ENCODE results near the gene P2RY12.
"Not testable (repeated sequence)": the region's sequence is repeated elsewhere in the genome, so short reads cannot be mapped to it uniquely, and the experiment has no call there.

The P2RY12 gene

DNA sequence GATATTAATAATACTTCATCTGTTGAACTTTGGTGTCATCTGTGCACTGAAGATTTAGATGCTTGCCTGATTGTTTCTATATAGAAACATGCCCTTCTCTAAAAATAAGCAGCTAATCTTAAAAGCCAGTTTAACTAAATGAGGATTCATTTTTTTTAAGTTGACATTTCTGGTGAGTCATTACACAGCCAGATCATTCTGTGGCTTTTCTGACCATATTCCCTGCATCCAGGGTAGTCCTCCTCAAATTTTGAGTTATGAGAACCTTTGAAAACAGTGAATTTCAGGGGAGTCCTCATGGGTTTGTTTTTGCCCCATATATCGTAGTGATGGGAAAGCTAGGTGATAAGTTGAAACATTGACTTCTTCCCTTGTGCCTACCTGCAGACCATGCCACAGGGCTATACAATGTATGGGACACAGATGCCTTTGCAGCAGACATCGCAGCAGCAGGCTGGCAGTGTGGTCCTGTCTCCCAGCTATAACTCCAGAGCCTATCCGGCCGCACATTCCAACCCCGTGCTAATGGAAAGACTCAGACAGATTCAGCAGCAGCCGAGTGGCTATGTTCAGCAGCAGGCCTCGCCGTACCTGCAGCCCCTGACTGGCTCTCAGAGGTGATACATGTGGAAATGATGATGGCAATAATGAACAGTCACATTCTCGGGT lies 26.5 kb upstream of the P2RY12 start:
- ATAC-seq (replicated peaks; ENCODE audit: extremely low read depth, poor library complexity, severe bottlenecking): no peak
- peaks cover 25% of the 10 kb centered on the region for H3K27me3 Mint-ChIP-seq
- no peak overlapping the region for H3K4me3 Mint-ChIP-seq
- no peak overlapping the region for H3K27ac Mint-ChIP-seq (ENCODE audit: low read depth)
- DNase-seq (ENCODE audit: low spot score in 2 of 2): no peak
- no peaks in the 10 kb centered on the region for H3K4me1 Mint-ChIP-seq
- no peaks in the 10 kb centered on the region for H3K9me3 Mint-ChIP-seq
- H3K36me3 Mint-ChIP-seq (ENCODE audit: insufficient read depth): no peaks in the 10 kb centered on the region

DNA sequence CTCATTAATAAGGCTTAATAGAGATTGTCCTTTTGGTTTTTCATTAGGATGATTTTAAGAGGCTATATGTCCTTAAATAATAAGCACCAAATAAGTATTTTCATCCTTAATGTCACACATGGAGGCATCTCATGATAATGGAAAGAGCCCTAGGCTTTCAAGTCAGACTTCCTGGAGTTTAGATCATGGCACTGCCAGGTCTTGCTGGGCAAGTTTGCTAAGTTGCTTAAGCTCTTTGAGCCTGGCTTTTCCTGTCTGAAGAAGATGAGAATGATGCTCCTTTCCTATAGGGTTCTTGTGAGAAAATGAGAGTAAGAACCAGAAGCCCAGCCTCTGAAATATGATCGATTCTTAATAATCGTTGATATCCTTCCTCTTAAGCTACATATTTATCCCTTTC lies 23.4 kb upstream of the P2RY12 start:
- Mint-ChIP-seq H3K9me3 (no peaks in the 10 kb centered on the region), H3K27me3 (peaks cover 34% of the 10 kb centered on the region), H3K36me3 (ENCODE audit: insufficient read depth) (no peaks in the 10 kb centered on the region), H3K4me3 (no peak overlapping the region), H3K27ac (ENCODE audit: low read depth) (no peak overlapping the region), H3K4me1 (no peaks in the 10 kb centered on the region)
- no peak for ATAC-seq (replicated peaks; ENCODE audit: extremely low read depth, poor library complexity, severe bottlenecking)
- DNase-seq (ENCODE audit: low spot score in 2 of 2): no peak

- H3K4me1 Mint-ChIP-seq: no peaks in the 10 kb centered on the region
- no peaks in the 10 kb centered on the region for H3K36me3 Mint-ChIP-seq (ENCODE audit: insufficient read depth)
- ATAC-seq (replicated peaks; ENCODE audit: extremely low read depth, poor library complexity, severe bottlenecking): no peak
- no peak for DNase-seq (ENCODE audit: low spot score in 2 of 2)
- H3K27me3 Mint-ChIP-seq: peaks cover 68% of the 10 kb centered on the region
- no peak overlapping the region for H3K4me3 Mint-ChIP-seq
- no peaks in the 10 kb centered on the region for H3K9me3 Mint-ChIP-seq
- H3K27ac Mint-ChIP-seq (ENCODE audit: low read depth): no peak overlapping the region
Observed at GRCh38 chr3:151404316-151404715, 19.8 kb upstream of the P2RY12 start.

GRCh38 chr3:151403246-151403645 lies 18.7 kb upstream of the P2RY12 start:
- ATAC-seq (replicated peaks; ENCODE audit: extremely low read depth, poor library complexity, severe bottlenecking) (no peak), DNase-seq (ENCODE audit: low spot score in 2 of 2) (no peak)
- peaks cover 60% of the 10 kb centered on the region for H3K27me3 Mint-ChIP-seq
- no peaks in the 10 kb centered on the region for H3K36me3 Mint-ChIP-seq (ENCODE audit: insufficient read depth)
- no peaks in the 10 kb centered on the region for H3K9me3 Mint-ChIP-seq
- H3K4me3 Mint-ChIP-seq: no peak overlapping the region
- no peak overlapping the region for H3K27ac Mint-ChIP-seq (ENCODE audit: low read depth)
- H3K4me1 Mint-ChIP-seq: no peaks in the 10 kb centered on the region

GRCh38 chr3:151402349-151402748 lies 17.8 kb upstream of the P2RY12 start:
- H3K4me3 Mint-ChIP-seq: no peak overlapping the region

GRCh38 chr3:151400341-151400740 lies 15.8 kb upstream of the P2RY12 start:
- H3K9me3 Mint-ChIP-seq: no peaks in the 10 kb centered on the region
- H3K4me3 Mint-ChIP-seq: no peak overlapping the region
- no peak for DNase-seq (ENCODE audit: low spot score in 2 of 2)
- no peaks in the 10 kb centered on the region for H3K4me1 Mint-ChIP-seq
- peaks cover 53% of the 10 kb centered on the region for H3K27me3 Mint-ChIP-seq
- no peaks in the 10 kb centered on the region for H3K36me3 Mint-ChIP-seq (ENCODE audit: insufficient read depth)
- no peak overlapping the region for H3K27ac Mint-ChIP-seq (ENCODE audit: low read depth)
- ATAC-seq (replicated peaks; ENCODE audit: extremely low read depth, poor library complexity, severe bottlenecking): no peak

More at GRCh38 chr3:151402349-151402748, 17.8 kb upstream of the P2RY12 start:
- Mint-ChIP-seq H3K27ac (ENCODE audit: low read depth) (no peak overlapping the region), H3K4me1 (no peaks in the 10 kb centered on the region), H3K27me3 (peaks cover 53% of the 10 kb centered on the region), H3K36me3 (ENCODE audit: insufficient read depth) (no peaks in the 10 kb centered on the region), H3K9me3 (no peaks in the 10 kb centered on the region)
- DNase-seq (ENCODE audit: low spot score in 2 of 2) (no peak), ATAC-seq (replicated peaks; ENCODE audit: extremely low read depth, poor library complexity, severe bottlenecking) (no peak)

DNA sequence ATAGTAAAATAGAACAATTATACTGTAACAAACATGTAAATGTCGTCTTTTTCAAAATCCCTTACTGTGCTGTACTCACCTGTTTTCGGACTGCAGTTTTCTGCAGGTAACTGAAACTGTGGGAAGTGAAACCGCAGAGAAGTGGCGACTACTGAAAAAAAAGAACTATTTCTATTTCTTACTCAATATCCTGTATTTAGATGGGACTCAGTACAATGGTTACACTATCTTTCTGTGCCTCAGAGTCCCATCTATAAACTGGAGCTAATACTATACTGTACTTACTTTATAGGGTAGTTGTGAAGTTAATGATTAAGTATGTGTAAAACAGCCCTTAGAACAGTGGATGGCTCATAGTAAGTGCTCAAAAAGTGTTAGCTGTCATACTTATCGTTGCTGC lies 14.3 kb upstream of the P2RY12 start:
- ATAC-seq (replicated peaks; ENCODE audit: extremely low read depth, poor library complexity, severe bottlenecking) (no peak), DNase-seq (ENCODE audit: low spot score in 2 of 2) (no peak)
- no peak overlapping the region for H3K4me3 Mint-ChIP-seq
- H3K9me3 Mint-ChIP-seq: no peaks in the 10 kb centered on the region
- no peaks in the 10 kb centered on the region for H3K4me1 Mint-ChIP-seq
- H3K27me3 Mint-ChIP-seq: peaks cover 53% of the 10 kb centered on the region
- H3K27ac Mint-ChIP-seq (ENCODE audit: low read depth): no peak overlapping the region
- no peaks in the 10 kb centered on the region for H3K36me3 Mint-ChIP-seq (ENCODE audit: insufficient read depth)

GRCh38 chr3:151395806-151396205 lies 11.3 kb upstream of the P2RY12 start:
- Mint-ChIP-seq H3K4me3 (no peak overlapping the region), H3K4me1 (no peaks in the 10 kb centered on the region), H3K9me3 (no peaks in the 10 kb centered on the region), H3K36me3 (ENCODE audit: insufficient read depth) (no peaks in the 10 kb centered on the region), H3K27ac (ENCODE audit: low read depth) (no peak overlapping the region), H3K27me3 (peaks cover 44% of the 10 kb centered on the region)
- ATAC-seq (replicated peaks; ENCODE audit: extremely low read depth, poor library complexity, severe bottlenecking): no peak
- no peak for DNase-seq (ENCODE audit: low spot score in 2 of 2)

GRCh38 chr3:151394611-151395010 lies 10.1 kb upstream of the P2RY12 start:
- no peaks in the 10 kb centered on the region for H3K9me3 Mint-ChIP-seq
- no peak overlapping the region for H3K27ac Mint-ChIP-seq (ENCODE audit: low read depth)
- no peak overlapping the region for H3K4me3 Mint-ChIP-seq
- ATAC-seq (replicated peaks; ENCODE audit: extremely low read depth, poor library complexity, severe bottlenecking) (no peak), DNase-seq (ENCODE audit: low spot score in 2 of 2) (no peak)
- H3K36me3 Mint-ChIP-seq (ENCODE audit: insufficient read depth): no peaks in the 10 kb centered on the region
- H3K27me3 Mint-ChIP-seq: peaks cover 38% of the 10 kb centered on the region
- no peaks in the 10 kb centered on the region for H3K4me1 Mint-ChIP-seq

- ATAC-seq (replicated peaks; ENCODE audit: extremely low read depth, poor library complexity, severe bottlenecking): no peak
- Mint-ChIP-seq H3K27ac (ENCODE audit: low read depth) (no peak overlapping the region), H3K27me3 (peaks cover 41% of the 10 kb centered on the region), H3K4me3 (no peak overlapping the region), H3K9me3 (no peaks in the 10 kb centered on the region), H3K4me1 (no peaks in the 10 kb centered on the region), H3K36me3 (ENCODE audit: insufficient read depth) (no peaks in the 10 kb centered on the region)
- no peak for DNase-seq (ENCODE audit: low spot score in 2 of 2)
Observed at GRCh38 chr3:151393941-151394340, 9.4 kb upstream of the P2RY12 start.

DNA sequence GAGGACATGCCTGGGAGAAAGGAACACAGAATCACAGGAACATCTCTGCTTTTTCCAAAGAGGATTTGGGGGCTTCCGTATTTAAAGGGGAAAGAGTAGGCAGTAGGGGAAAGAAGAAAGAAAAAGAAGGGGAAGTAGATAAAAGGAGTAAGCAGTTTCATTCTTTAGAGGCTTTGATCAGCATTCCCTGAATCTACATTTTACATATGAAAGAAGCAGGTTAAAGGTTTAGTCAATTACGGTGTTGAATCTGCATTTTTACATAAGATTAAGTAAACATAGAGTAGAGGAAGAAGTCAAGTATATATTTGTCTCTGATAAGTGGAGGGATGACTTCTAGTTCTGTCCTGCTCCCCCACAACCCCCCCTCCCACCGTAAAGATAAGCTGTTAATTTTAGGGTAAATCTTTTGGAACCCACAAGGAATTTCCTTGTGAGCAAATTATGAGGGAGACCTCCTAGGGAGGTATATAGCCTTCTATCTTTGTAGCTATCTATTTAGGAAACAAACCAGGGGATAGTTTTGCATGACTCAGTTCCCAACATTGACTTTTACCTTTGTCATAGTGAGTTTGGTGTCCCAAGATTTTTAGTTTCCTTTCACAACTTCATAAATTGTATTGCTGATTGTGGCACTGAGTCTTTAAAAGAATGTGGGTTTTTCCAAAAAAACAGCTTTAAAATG lies 8.7 kb upstream of the P2RY12 start:
- H3K27me3 Mint-ChIP-seq: peaks cover 44% of the 10 kb centered on the region
- ATAC-seq (replicated peaks; ENCODE audit: extremely low read depth, poor library complexity, severe bottlenecking): no peak
- DNase-seq (ENCODE audit: low spot score in 2 of 2): no peak
- H3K36me3 Mint-ChIP-seq (ENCODE audit: insufficient read depth): no peaks in the 10 kb centered on the region
- no peak overlapping the region for H3K4me3 Mint-ChIP-seq
- H3K9me3 Mint-ChIP-seq: no peaks in the 10 kb centered on the region
- no peaks in the 10 kb centered on the region for H3K4me1 Mint-ChIP-seq
- no peak overlapping the region for H3K27ac Mint-ChIP-seq (ENCODE audit: low read depth)

DNA sequence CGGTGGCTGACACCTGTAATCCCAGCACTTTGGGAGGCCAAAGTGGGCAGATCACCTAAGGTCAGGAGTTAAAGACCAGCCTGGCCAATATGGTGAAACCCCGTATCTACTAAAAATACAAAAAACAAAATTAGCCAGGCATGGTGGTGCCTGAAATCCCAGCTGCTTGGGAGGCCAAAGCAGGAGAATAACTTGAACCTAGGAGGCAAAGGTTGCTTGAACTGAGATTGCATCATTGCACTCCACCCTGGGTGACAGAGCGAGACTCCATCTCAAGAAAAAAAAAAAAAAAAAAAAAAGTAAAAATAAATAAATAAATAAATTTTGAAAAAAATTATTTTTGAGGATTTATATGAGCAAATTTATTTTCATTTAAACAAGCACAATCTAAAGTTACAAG lies 7.6 kb upstream of the P2RY12 start:
- ATAC-seq (replicated peaks; ENCODE audit: extremely low read depth, poor library complexity, severe bottlenecking); DNase-seq (ENCODE audit: low spot score in 2 of 2); H3K36me3 Mint-ChIP-seq (ENCODE audit: insufficient read depth); H3K4me1 Mint-ChIP-seq; H3K27ac Mint-ChIP-seq (ENCODE audit: low read depth); H3K9me3 Mint-ChIP-seq; H3K4me3 Mint-ChIP-seq: not testable (repeated sequence)
- peaks cover 41% of the 10 kb centered on the region for H3K27me3 Mint-ChIP-seq

DNA sequence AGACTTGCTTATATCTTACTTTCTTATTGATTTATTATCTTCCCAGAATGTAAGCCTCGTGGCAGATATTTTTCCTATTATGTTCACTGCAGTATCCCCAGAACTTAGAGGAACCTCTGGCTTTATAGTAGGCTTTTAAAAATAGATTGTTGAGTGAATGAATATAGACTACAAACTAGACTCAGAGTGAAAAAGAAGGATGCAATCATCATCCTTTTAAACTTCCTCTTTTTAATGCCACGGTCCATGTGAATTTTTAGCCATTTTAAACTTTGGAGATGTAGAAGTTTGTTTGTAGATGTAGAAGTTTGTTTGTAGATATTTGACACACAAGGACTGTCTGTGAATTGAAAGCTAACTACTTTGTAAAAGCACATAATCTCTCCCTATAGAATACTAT lies 7.2 kb upstream of the P2RY12 start:
- DNase-seq (ENCODE audit: low spot score in 2 of 2): no peak
- Mint-ChIP-seq H3K36me3 (ENCODE audit: insufficient read depth) (no peaks in the 10 kb centered on the region), H3K27ac (ENCODE audit: low read depth) (no peak overlapping the region), H3K9me3 (no peaks in the 10 kb centered on the region), H3K4me1 (no peaks in the 10 kb centered on the region), H3K4me3 (no peak overlapping the region), H3K27me3 (peaks cover 37% of the 10 kb centered on the region)
- ATAC-seq (replicated peaks; ENCODE audit: extremely low read depth, poor library complexity, severe bottlenecking): no peak
